ENCODE results near the gene OR6C65.
"Not testable (repeated sequence)": the region's sequence is repeated elsewhere in the genome, so short reads cannot be mapped to it uniquely, and the experiment has no call there.

OR6C65 gene

GRCh38 chr12:55420307-55420962 is 20.1 kb downstream of the OR6C65 start:
- TF ChIP-seq ZNF274 (IDR thresholded peaks at IDR 0.05; ENCODE audit: low read depth, low read length): no peak
- no peak overlapping the region for H3K4me3 ChIP-seq (ENCODE audit: low read length)

- no peak for TF ChIP-seq ZNF274 (IDR thresholded peaks at IDR 0.05; ENCODE audit: low read depth, low read length)
- no peak within 1 kb of the TSS for H3K4me3 ChIP-seq (ENCODE audit: low read length)
These were observed 25.6 kb downstream of the OR6C65 start, which contains the start of gene OR6C76 for GRCh38 chr12:55425954-55426353. TSS of gene OR6C76 (plus strand) at chr12:55426254. CDS start at chr12:55426254, 0 bp downstream.

GRCh38 chr12:55428331-55429243 is 28.3 kb downstream of the OR6C65 start:
- TF ChIP-seq ZNF274 (IDR thresholded peaks at IDR 0.05; ENCODE audit: low read depth, low read length): no peak
- H3K4me3 ChIP-seq (ENCODE audit: low read length): no peak overlapping the region

- not testable (repeated sequence) for H3K4me3 ChIP-seq (ENCODE audit: low read length)
These were observed 40.9 kb downstream of the OR6C65 start for GRCh38 chr12:55441233-55441632.

- H3K4me3 ChIP-seq (ENCODE audit: low read length): no peak within 1 kb of the TSS
- no peak for TF ChIP-seq ZNF274 (IDR thresholded peaks at IDR 0.05; ENCODE audit: low read depth, low read length)
These were observed 43.4 kb downstream of the OR6C65 start, which contains the start of gene OR6C2 for GRCh38 chr12:55443776-55444175. TSS of gene OR6C2 (plus strand) at chr12:55444076. CDS start at chr12:55452214, 8,138 bp downstream.

- no peak overlapping the region for H3K4me3 ChIP-seq (ENCODE audit: low read length)
- TF ChIP-seq ZNF274 (IDR thresholded peaks at IDR 0.05; ENCODE audit: low read depth, low read length): no peak
These were observed 45.0 kb downstream of the OR6C65 start for GRCh38 chr12:55445357-55445756.

- TF ChIP-seq ZNF274 (IDR thresholded peaks at IDR 0.05; ENCODE audit: low read depth, low read length): no peak
- H3K4me3 ChIP-seq (ENCODE audit: low read length): no peak overlapping the region
These were observed 46.0 kb downstream of the OR6C65 start for GRCh38 chr12:55446326-55446725.

GRCh38 chr12:55448825-55449224 is 48.5 kb downstream of the OR6C65 start:
- no peak for TF ChIP-seq ZNF274 (IDR thresholded peaks at IDR 0.05; ENCODE audit: low read depth, low read length)
- H3K4me3 ChIP-seq (ENCODE audit: low read length): no peak overlapping the region
